NCI-H1694 treated with DMSO at 0.1 percent for 48 hours (cell line): ENCODE data around the gene MINAR1.

Source experiments
- DNase-seq: peaks from one replicate; lab custom pipeline; 2025; lab: John Stamatoyannopoulos, UW

Gene MINAR1

DNA sequence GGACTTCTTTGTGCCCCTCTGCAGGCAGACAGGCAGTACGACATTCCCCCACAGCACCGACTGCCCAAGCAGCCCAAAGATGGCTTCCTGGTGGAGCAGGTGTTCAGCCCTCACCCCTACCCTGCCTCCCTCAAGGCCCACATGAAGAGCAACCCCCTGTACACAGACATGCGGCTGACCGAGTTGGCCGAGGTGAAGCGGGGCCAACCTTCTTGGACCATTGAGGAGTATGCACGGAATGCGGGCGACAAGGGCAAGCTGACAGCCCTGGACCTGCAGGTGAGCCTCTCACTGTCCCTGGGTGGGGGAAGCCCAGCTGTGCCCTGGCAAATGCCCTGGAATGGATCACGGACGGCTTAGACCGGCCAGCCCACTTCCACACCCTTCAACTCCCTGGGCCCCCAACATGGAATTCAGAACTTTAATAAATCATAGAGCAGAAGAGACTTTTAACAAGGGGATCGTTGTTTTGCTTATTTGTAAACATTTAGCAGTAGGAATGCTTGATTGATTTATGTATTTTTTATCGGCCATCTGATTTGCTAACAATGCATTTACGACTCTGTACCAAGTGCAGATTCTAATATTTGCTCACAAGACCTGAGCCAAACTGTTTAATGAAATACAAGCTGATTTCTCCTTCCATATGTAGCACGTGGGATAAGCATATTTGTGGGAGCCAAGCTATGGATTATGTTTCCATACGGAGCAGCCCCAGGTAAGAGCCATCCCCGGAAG is 31.1 kb downstream of the MINAR1 start:
- DNase-seq: no peak

DNA sequence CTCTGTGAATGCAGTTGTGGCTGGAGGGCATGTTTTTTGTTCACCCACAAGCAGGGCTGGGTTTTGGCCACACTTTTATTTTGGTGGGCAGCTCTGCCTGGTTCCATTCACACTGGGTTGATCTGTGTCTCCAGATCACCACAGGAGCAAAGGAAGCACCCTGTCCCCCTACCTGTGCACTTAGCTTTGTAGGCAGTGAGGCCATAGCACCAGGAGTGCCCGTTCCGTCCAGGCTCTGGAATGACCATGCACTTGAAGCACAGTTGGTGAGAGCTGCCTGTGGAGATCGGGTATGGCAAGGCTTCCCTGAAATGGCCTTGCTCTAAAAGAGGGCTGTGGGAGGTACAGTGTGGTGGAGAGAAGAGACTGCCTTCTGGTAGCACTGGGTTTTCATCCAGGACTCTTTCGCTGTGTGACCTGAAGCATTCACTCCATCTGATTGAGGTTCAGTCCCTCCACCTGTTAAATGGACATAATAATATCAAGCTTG is 31.7 kb downstream of the MINAR1 start:
- DNase-seq: no peak

DNA sequence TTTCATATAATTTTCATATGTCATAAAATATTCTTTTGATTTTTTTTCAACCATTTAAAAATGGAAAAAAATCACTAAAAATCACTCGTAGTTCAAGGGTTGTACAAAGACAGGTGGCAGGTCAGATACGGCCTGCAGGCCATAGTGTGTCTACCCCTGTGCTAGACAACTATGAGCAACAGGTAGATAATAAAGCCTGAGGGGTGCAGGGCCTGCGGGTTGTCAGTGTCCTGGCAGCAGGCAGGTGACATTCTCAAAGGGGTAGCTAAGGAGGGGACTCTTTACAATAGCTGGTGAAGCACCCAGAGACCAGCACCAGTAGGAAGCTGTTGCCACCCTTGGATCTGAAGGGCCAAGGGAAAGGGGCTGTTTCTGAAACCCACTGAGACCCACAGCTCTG is 34.4 kb downstream of the MINAR1 start:
- no peak for DNase-seq

DNA sequence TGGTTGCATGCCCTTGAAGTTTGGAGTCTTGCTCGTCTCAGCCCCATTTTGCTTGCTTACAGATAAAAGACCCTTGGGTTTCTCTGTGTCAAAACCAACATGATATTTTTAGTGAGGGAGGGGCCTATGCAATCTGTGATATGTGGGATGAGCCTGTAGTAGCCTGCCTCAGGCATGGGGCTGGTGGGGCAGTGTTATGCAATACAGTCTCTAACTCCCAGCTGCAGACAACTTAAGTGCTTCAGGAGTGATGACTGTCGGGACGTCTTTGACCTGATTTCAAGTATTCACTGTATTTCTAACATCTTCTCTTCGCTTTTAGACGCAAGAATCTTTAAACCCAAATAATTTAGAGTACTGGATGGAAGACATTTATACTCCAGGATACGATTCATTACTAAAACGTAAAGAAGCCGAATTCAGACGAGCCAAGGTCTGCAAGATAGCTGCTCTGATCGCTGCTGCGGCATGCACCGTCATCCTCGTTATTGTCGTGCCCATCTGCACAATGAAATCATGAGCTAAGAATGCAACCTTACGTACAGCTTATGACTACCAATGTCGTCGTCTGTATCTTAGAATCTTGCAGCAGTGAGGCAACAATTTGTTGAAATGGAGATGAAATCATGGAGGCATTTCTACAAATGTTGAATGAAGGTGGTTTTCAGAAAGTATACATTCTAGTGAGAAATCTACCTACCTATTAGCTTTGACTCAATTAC is 35.9 kb downstream of the MINAR1 start:
- no peak for DNase-seq

GRCh38 chr15:79472446-79472845 is 40.3 kb downstream of the MINAR1 start:
- no peak for DNase-seq

GRCh38 chr15:79474252-79474651 is 42.1 kb downstream of the MINAR1 start:
- no peak for DNase-seq

GRCh38 chr15:79475306-79475705 is 43.2 kb downstream of the MINAR1 start:
- no peak for DNase-seq

DNA sequence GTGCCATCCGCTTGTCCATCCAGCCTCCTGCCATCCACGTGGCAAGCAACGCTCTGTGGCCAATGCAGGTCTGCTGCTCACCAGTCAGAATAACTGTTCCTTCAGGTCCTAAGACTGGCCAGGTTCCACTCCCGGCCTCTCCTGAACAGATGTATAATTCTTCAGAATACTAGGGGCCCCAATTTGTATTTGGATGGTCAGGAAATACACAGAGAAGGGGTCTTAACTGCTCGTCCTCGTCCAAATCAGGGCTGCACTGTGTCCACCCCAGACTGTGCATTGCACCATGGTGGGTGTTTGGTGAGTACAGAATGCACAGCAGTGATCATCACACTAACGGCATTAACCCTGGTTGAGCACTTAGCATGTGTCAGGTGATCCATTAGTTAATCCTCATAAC is 46.0 kb downstream of the MINAR1 start:
- no peak for DNase-seq

DNA sequence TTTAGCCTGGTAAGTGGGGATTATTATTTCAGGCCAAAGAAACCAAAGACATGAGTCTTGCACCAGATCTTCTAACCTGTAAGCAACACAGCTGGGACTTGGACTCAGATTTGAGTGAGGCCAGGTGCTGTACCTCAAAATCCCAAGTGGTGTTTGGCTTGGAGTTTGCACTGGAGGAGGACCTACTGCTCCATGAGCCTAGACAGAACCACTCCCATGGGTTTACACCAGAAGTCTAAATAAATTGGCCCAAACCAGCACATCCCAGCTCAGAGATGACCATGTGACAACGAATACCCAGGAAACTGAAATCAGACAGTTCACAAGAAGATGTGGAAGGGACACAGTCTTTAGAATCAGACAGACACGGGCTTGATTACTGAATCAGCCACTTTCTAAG is 47.5 kb downstream of the MINAR1 start:
- DNase-seq: no peak

DNA sequence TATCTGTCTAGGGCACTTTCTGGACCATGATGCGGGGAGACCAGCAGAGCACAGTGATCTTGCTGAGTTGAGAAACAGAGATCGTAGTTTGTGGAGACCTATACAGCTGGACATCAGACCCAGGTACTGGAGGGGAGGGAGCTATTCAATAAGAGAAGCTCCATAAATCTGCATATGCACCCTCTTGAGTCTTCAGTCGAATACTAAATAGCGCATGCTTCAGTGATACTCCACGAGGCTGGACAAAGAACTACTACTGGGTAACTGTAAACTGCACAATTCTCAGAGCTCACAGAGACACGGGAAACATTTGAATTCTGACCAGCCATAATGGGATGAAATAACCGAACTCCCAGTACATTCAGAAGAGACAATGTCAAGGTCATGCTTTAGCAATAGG is 49.7 kb downstream of the MINAR1 start:
- no peak for DNase-seq
